Measurements from ENCODE around the gene ITGA3. TPM values are rescaled to one million over a fixed set of nuclear protein-coding genes. Genes with fewer than 3 reads are reported as not detected.

The ITGA3 gene
- polyA plus RNA-seq, 1 experiment = 39.9 TPM

- DNase-seq (ENCODE audit: low read depth, low spot score) = no peak
- H3K27ac ChIP-seq (ENCODE audit: low read depth, low read length) = peak overlapping the region; percentile 24
- CTCF ChIA-PET = interaction anchor here (2.0 to 3.6 kb wide), 3 partner anchors 26 to 41 kb away, joined by 8 to 28 read pairs (median 11); partner anchors contain the start of gene PDK2
These were observed 2.9 kb upstream of the ITGA3 start for GRCh38 chr17:50052822-50053653.

GRCh38 chr17:50053654-50053960 is 2.3 kb upstream of the ITGA3 start:
- Histone ChIP-seq H3K27me3 (ENCODE audit: control insufficient read depth, insufficient read depth, low read length) (no peaks in the 10 kb centered on the region), H3K27ac (ENCODE audit: low read depth, low read length) (peak overlapping the region; percentile 24), H3K9me3 (ENCODE audit: control insufficient read depth, insufficient read depth, low read length) (no peaks in the 10 kb centered on the region), H3K4me3 (ENCODE audit: low read depth, low read length) (no peak overlapping the region)
- ChIA-PET CTCF (interaction anchor here (0.9 to 3.6 kb wide), 3 partner anchors 34 to 56 kb away, joined by 4 to 28 read pairs (median 8); partner anchors contain the start of gene PDK2), POLR2A (interaction anchor here (0.8 to 2.6 kb wide), 2 partner anchors 16 to 26 kb away, joined by 5 to 8 read pairs; no protein-coding TSS in a partner anchor)
- TF ChIP-seq CTCF (IDR thresholded peaks at IDR 0.05; ENCODE audit: low read depth, low read length) = no peak
- DNase-seq (ENCODE audit: low read depth, low spot score) = no peak

More at GRCh38 chr17:50052822-50053653, 2.9 kb upstream of the ITGA3 start:
- no peaks in the 10 kb centered on the region for H3K9me3 ChIP-seq (ENCODE audit: control insufficient read depth, insufficient read depth, low read length)
- no peaks in the 10 kb centered on the region for H3K27me3 ChIP-seq (ENCODE audit: control insufficient read depth, insufficient read depth, low read length)
- H3K4me3 ChIP-seq (ENCODE audit: low read depth, low read length) = no peak overlapping the region
- POLR2A ChIA-PET = interaction anchor here (2.6 kb wide), 1 partner anchor 25 kb away, joined by 8 read pairs; no protein-coding TSS in a partner anchor
- TF ChIP-seq CTCF (IDR thresholded peaks at IDR 0.05; ENCODE audit: low read depth, low read length) = no peak

GRCh38 chr17:50055055-50055425 is 870 bp upstream of the ITGA3 start:
- Histone ChIP-seq H3K4me3 (ENCODE audit: low read depth, low read length) (peak overlapping the region; percentile 77), H3K27me3 (ENCODE audit: control insufficient read depth, insufficient read depth, low read length) (no peaks in the 10 kb centered on the region), H3K27ac (ENCODE audit: low read depth, low read length) (no peak overlapping the region), H3K9me3 (ENCODE audit: control insufficient read depth, insufficient read depth, low read length) (no peaks in the 10 kb centered on the region)
- ChIA-PET CTCF (interaction anchor here (2.4 to 3.6 kb wide), 2 partner anchors 32 to 39 kb away, joined by 8 to 28 read pairs; partner anchors contain the start of gene PDK2), POLR2A (interaction anchor here (2.9 kb wide), 1 partner anchor 26 kb away, joined by 16 read pairs; no protein-coding TSS in a partner anchor)
- no peak for DNase-seq (ENCODE audit: low read depth, low spot score)
- no peak for TF ChIP-seq CTCF (IDR thresholded peaks at IDR 0.05; ENCODE audit: low read depth, low read length)

GRCh38 chr17:50056217-50056960 is 479 bp downstream of the ITGA3 start:
- DNase-seq (ENCODE audit: low read depth, low spot score) = no peak
- no peaks in the 10 kb centered on the region for H3K27me3 ChIP-seq (ENCODE audit: control insufficient read depth, insufficient read depth, low read length)
- H3K9me3 ChIP-seq (ENCODE audit: control insufficient read depth, insufficient read depth, low read length) = no peaks in the 10 kb centered on the region
- H3K4me3 ChIP-seq (ENCODE audit: low read depth, low read length) = peak overlapping the region; percentile 77
- H3K27ac ChIP-seq (ENCODE audit: low read depth, low read length) = peak overlapping the region; percentile 47
- POLR2A ChIA-PET = interaction anchor here (2.1 to 2.9 kb wide), 2 partner anchors 23 to 28 kb away, joined by 7 to 16 read pairs; no protein-coding TSS in a partner anchor
- TF ChIP-seq CTCF (IDR thresholded peaks at IDR 0.05; ENCODE audit: low read depth, low read length) = peak; percentile 50
- CTCF ChIA-PET = interaction anchor here (0.5 to 1.4 kb wide), 6 partner anchors 11 to 38 kb away, joined by 3 to 5 read pairs (median 3); no protein-coding TSS in a partner anchor
